GM12878 (cell line): Measurements from ENCODE around the gene DCAF12. TPM values are rescaled to one million over a fixed set of nuclear protein-coding genes. Genes with fewer than 3 reads are reported as not detected.
A peak's percentile ranks its signal among the peaks of the same experiment; 100 is the strongest.

ENCODE experiments used
- CUX1 ChIP-seq: IDR thresholded peaks from 2 replicates; pipeline ENCODE4 v1.6.1; 2012; ENCODE audit warnings: improper control_type of control experiment, low read depth, low read length; ENCODE audit not compliant: insufficient replicate concordance
- IKZF2 ChIP-seq, 2 experiments: fragments of 450-650 bp; IDR thresholded peaks; 2 replicates each; pipeline ENCODE4 v1.6.1; 2017; ENCODE audit warnings: mild to moderate bottlenecking in 2 of 2, moderate library complexity in 2 of 2
- KDM1A ChIP-seq: fragments of 200-600 bp; sonication (generic); IDR thresholded peaks from 2 replicates; pipeline ENCODE4 v1.6.1; 2016; ENCODE audit warnings: borderline replicate concordance
- MTA3 ChIP-seq: IDR thresholded peaks from 2 replicates; pipeline ENCODE4 v1.6.1; 2012; ENCODE audit warnings: low read length, inconsistent platforms, borderline replicate concordance
- MXI1 ChIP-seq: fragments of 150-350 bp; IDR thresholded peaks from 2 replicates; pipeline ENCODE4 v1.6.1; 2011; ENCODE audit warnings: low read depth, mild to moderate bottlenecking, inconsistent platforms, low read length, improper control_type of control experiment
- RAD51 ChIP-seq: fragments of 450-650 bp; IDR thresholded peaks from 2 replicates; pipeline ENCODE4 v1.6.1; 2016; ENCODE audit warnings: moderate library complexity, mild to moderate bottlenecking, inconsistent platforms
- STAT1 ChIP-seq: fragments of 450-650 bp; conservative IDR thresholded peaks from 2 replicates; pipeline ENCODE4 v1.6.1; 2014; ENCODE audit warnings: antibody characterized with exemption, mild to moderate bottlenecking
- TCF12 ChIP-seq: IDR thresholded peaks from 2 replicates; pipeline ENCODE4 v1.6.1; 2011; ENCODE audit warnings: low read depth, mild to moderate bottlenecking, low read length
- YBX1 ChIP-seq: fragments of 450-650 bp; IDR thresholded peaks from 2 replicates; pipeline ENCODE4 v1.6.1; 2016; ENCODE audit warnings: antibody characterized with exemption
- ZBTB11 ChIP-seq: fragments of 450-650 bp; formaldehyde crosslinking; IDR thresholded peaks from 2 replicates; pipeline ENCODE4 v1.5.0; 2022; ENCODE audit warnings: mild to moderate bottlenecking, missing genetic modification characterization
- ZNF207 ChIP-seq: fragments of 450-650 bp; IDR thresholded peaks from 2 replicates; pipeline ENCODE4 v1.6.1; 2014; ENCODE audit warnings: antibody characterized with exemption, mild to moderate bottlenecking, borderline replicate concordance
- ZNF384 ChIP-seq: IDR thresholded peaks from 2 replicates; pipeline ENCODE4 v1.6.1; 2012; ENCODE audit warnings: low read depth, mild to moderate bottlenecking, low read length, improper control_type of control experiment, borderline replicate concordance
- ZNF687 ChIP-seq: fragments of 450-650 bp; IDR thresholded peaks from 2 replicates; pipeline ENCODE4 v1.6.1; 2017; ENCODE audit warnings: mild to moderate bottlenecking, moderate library complexity
- polyA plus RNA-seq, 11 experiments: library from polyadenylated mRNA; depleted of rRNA in 4 of 11; unstranded in 6 of 11; stranded (reverse) in 5 of 11; fragments of >200 nt; fragmentation: Nextera tagmentation in 4 of 11; fragmentation: Illumina TruSeq in 1 of 11; extraction: Ambion mirVana in 4 of 11; extraction: Trizol in 1 of 11; gene quantifications; 1 replicate in 1 of 11; 2 replicates in 10 of 11; pipeline versions ENCODE4 v1.2.1 to v1.2.3, GENCODE V29; 2011 to 2016; ENCODE audit warnings: inconsistent platforms in 2 of 11, missing spikeins in 2 of 11, low read depth in 1 of 11
- total RNA-seq, 4 experiments: library from RNA; depleted of rRNA in 3 of 4; stranded (reverse); fragments of >200 nt in 3 of 4; fragmentation: Illumina TruSeq in 1 of 4; extraction: Trizol in 1 of 4; gene quantifications; 2 replicates each; pipeline versions ENCODE4 v1.2.1 to v1.2.3, GENCODE V29; 2013 to 2021

DCAF12 gene
- total and polyA plus RNA-seq, 10 of the 15 experiments (the other 5 are each of a cell fraction or from before 2014, with no cell fraction given) = 11.7 to 57.6 (median 34.6) TPM

- TF ChIP-seq ZBTB11 (CRISPR knock-in tag) (no peak), STAT1 (no peak), MXI1 (peak; percentile 84), MTA3 (no peak), CUX1 (no peak), IKZF2 (IDR thresholded peaks at IDR 0.05) (peak; percentile 63 to 75; a peak in 2 of 4 replicates), ZNF207 (no peak), RAD51 (no peak), ZNF384 (no peak), KDM1A (no peak), TCF12 (no peak), ZNF687 (peak; percentile 26; the same call in 1 of the 2 replicates), YBX1 (no peak)
Measured at GRCh38 chr9:34126207-34127034, at the start of gene DCAF12 (continued).
